PC-3 (cell line): ENCODE data around the gene SBNO2. TPM values are rescaled to one million over a fixed set of nuclear protein-coding genes. Genes with fewer than 3 reads are reported as not detected.

ENCODE experiments used
- ATAC-seq: fragments of 200-7000 bp; cut with Tn5 transposase; 2 replicates; pipeline ENCODE4 v1.9.1; 2020; ENCODE audit warnings: mild to moderate bottlenecking, moderate library complexity
- BruUV-seq: library from RNA; stranded (reverse); fragments of 400-500 nt; replicated peaks from 2 replicates; lab custom pipeline; 2021; lab: Mats Ljungman, UMichigan
- CTCF ChIA-PET: fragments of 300-600 bp; sonication (Branson Sonifier 250); formaldehyde crosslinking; loops from one replicate; lab custom pipeline; 2022; ENCODE audit warnings: antibody characterized with exemption; lab: Charles Lee
- POLR2A ChIA-PET: fragments of 300-600 bp; sonication (Branson Sonifier 250); formaldehyde crosslinking; loops from one replicate; lab custom pipeline; 2022; ENCODE audit warnings: antibody characterized with exemption; ENCODE audit not compliant: unreplicated experiment; lab: Charles Lee
- DNase-seq: peaks from one replicate; pipeline ENCODE4 v3.0.0-alpha.2; 2015
- H2AFZ ChIP-seq: fragments of 300-600 bp; sonication (generic); 2 replicates; pipeline ENCODE4 v1.6.0; 2016; ENCODE audit warnings: antibody characterized with exemption, low read length
- H3F3A ChIP-seq: fragments of 300-600 bp; sonication (generic); one replicate; pipeline ENCODE4 v1.6.0; 2017; ENCODE audit warnings: antibody characterized with exemption, low read length, control low read depth, mild to moderate bottlenecking; ENCODE audit not compliant: unreplicated experiment
- H3K27ac ChIP-seq: fragments of 300-600 bp; sonication (generic); 2 replicates; pipeline ENCODE4 v1.5.1; 2016; ENCODE audit warnings: mild to moderate bottlenecking, low read length
- H3K27me3 ChIP-seq: fragments of 300-600 bp; sonication (generic); 2 replicates; pipeline ENCODE4 v1.6.1; 2016; ENCODE audit warnings: low read length, mixed read lengths
- H3K36me3 ChIP-seq: fragments of 300-600 bp; sonication (generic); 2 replicates; pipeline ENCODE4 v1.6.1; 2016; ENCODE audit warnings: low read depth, mixed run types, low read length, mixed read lengths
- H3K4me1 ChIP-seq: fragments of 300-600 bp; sonication (generic); 2 replicates; pipeline ENCODE4 v1.5.1; 2016; ENCODE audit warnings: low read length; ENCODE audit not compliant: insufficient read depth
- H3K4me2 ChIP-seq: fragments of 300-600 bp; sonication (generic); 2 replicates; pipeline ENCODE4 v1.6.0; 2016; ENCODE audit warnings: low read length
- H3K4me3 ChIP-seq: fragments of 300-600 bp; sonication (generic); 2 replicates; pipeline ENCODE4 v1.5.1; 2016; ENCODE audit warnings: mild to moderate bottlenecking, low read length, mixed read lengths
- H3K79me2 ChIP-seq: fragments of 300-600 bp; sonication (generic); 2 replicates; pipeline ENCODE4 v1.6.1; 2017; ENCODE audit warnings: low read length, mixed read lengths
- H3K9ac ChIP-seq: fragments of 300-600 bp; sonication (generic); 2 replicates; pipeline ENCODE4 v1.6.0; 2016; ENCODE audit warnings: mild to moderate bottlenecking, low read length
- H3K9me2 ChIP-seq: fragments of 300-600 bp; sonication (generic); replicated peaks from 2 replicates; pipeline ENCODE4 v1.6.1; 2016; ENCODE audit warnings: mixed run types, low read length, mixed read lengths
- H3K9me3 ChIP-seq: fragments of 300-600 bp; sonication (generic); 2 replicates; pipeline ENCODE4 v1.6.1; 2016; ENCODE audit warnings: low read length, mixed read lengths
- H4K20me1 ChIP-seq: fragments of 300-600 bp; sonication (generic); 2 replicates; pipeline ENCODE4 v1.6.1; 2016; ENCODE audit warnings: low read length, mixed read lengths
- EZH2 ChIP-seq: fragments of 300-600 bp; sonication (generic); IDR thresholded peaks from one replicate; pipeline ENCODE4 v1.6.1; 2017; ENCODE audit warnings: antibody characterized with exemption, mild to moderate bottlenecking, low read length; ENCODE audit not compliant: unreplicated experiment
- EZH2phosphoT487 ChIP-seq: fragments of 300-600 bp; sonication (generic); IDR thresholded peaks from 2 replicates; pipeline ENCODE4 v1.6.1; 2018; ENCODE audit warnings: mild to moderate bottlenecking, antibody characterized with exemption, low read length, borderline replicate concordance
- intact Hi-C: fragments of 100-400 bp; cut with micrococcal nuclease; formaldehyde crosslinking; loops from 2 replicates; pipeline ENCODE4 v1.9.0; 2023
- total RNA-seq: library from RNA; depleted of rRNA; stranded (reverse); fragments of >200 nt; gene quantifications from 2 replicates; pipeline ENCODE4 v1.2.3, GENCODE V29; 2014
- TF ChIP-seq, protein P1 (sequence below): fragments of 300-600 bp; sonication (generic); conservative IDR thresholded peaks from 2 replicates; pipeline ENCODE4 v1.5.1; 2017; ENCODE audit warnings: antibody characterized with exemption, low read depth, mild to moderate bottlenecking, low read length

The SBNO2 gene
- total RNA-seq, 1 experiment from 2014 or later: 62.4 TPM

DNA sequence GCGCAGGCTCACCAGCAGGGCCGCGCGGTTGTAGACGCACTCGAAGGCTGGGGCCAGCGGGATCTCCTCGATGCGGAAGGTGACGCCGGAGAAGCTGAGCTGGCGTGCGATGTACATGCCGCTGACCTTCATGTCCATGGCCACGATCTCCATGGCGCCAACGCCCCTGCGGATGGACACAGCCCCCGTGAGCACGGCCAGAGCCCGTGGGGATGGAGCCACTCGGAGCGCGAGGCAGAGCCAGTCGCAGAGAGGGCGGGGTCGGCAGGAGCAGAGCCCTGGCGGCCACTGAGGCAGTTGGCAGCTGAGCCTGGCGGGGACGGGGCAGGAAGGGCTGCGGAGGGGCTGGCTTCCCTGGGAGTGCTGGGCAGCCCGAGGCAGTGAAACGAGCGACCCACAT, 55.1 kb downstream of the SBNO2 start:
- TF ChIP-seq EZH2: no peak
- no peak for TF ChIP-seq EZH2phosphoT487
- TF ChIP-seq, protein P1, sequence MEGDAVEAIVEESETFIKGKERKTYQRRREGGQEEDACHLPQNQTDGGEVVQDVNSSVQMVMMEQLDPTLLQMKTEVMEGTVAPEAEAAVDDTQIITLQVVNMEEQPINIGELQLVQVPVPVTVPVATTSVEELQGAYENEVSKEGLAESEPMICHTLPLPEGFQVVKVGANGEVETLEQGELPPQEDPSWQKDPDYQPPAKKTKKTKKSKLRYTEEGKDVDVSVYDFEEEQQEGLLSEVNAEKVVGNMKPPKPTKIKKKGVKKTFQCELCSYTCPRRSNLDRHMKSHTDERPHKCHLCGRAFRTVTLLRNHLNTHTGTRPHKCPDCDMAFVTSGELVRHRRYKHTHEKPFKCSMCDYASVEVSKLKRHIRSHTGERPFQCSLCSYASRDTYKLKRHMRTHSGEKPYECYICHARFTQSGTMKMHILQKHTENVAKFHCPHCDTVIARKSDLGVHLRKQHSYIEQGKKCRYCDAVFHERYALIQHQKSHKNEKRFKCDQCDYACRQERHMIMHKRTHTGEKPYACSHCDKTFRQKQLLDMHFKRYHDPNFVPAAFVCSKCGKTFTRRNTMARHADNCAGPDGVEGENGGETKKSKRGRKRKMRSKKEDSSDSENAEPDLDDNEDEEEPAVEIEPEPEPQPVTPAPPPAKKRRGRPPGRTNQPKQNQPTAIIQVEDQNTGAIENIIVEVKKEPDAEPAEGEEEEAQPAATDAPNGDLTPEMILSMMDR: no peak
- ChIA-PET POLR2A (no interaction called here), CTCF (no interaction called here)
- Histone ChIP-seq H4K20me1 (0 out of 2 replicates have a peak, but pooled peaks cover 3% of the 10 kb centered on the region), H3K36me3 (peaks cover 15% of the 10 kb centered on the region), H3K4me2 (no peak overlapping the region), H3K9me3 (no peaks in the 10 kb centered on the region), H3K27me3 (no peaks in the 10 kb centered on the region), H3K4me3 (no peak overlapping the region), H3K9me2 (no peaks in the 10 kb centered on the region), H3K9ac (no peak overlapping the region), H3K27ac (no peak overlapping the region), H2AFZ (no peak overlapping the region), H3K79me2 (no peaks in the 10 kb centered on the region), H3F3A (no peaks in the 10 kb centered on the region), H3K4me1 (no peaks in the 10 kb centered on the region)
- ATAC-seq: no peak
- intact Hi-C loops: no loop called here
- BruUV-seq: no TSS peak
- no peak for DNase-seq

DNA sequence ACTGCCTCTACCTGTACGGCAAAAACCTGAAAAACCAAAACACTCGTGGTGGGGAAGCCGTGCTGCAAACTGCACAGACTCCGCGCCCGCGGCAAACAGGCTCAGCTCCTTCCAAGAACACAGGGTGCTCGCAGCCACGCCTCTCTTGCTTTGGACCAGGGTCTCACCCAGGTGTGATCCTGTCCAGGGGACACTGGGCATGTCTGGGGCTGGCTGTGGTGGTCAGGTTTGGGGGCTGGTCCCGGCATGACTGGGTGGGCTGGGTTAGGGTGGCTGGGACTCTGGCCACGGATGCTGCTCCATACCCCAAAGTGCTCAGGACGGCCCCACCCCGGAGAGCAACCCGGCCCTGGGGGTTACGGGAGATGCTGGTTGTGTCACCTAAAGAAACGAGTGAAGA, 56.4 kb downstream of the SBNO2 start:
- POLR2A ChIA-PET: no interaction called here
- H3K36me3 ChIP-seq: peaks cover 13% of the 10 kb centered on the region
- CTCF ChIA-PET: no interaction called here
- H3K9me3 ChIP-seq: no peaks in the 10 kb centered on the region
- no peaks in the 10 kb centered on the region for H3K4me1 ChIP-seq
- TF ChIP-seq EZH2phosphoT487 (no peak), EZH2 (no peak)
- TF ChIP-seq, protein P1: no peak
- H3K4me3 ChIP-seq: no peak overlapping the region
- no peak overlapping the region for H3K27ac ChIP-seq
- H3K27me3 ChIP-seq: no peaks in the 10 kb centered on the region
- BruUV-seq: no TSS peak
- intact Hi-C loops: no loop called here
- H3K79me2 ChIP-seq: no peaks in the 10 kb centered on the region
- H3K4me2 ChIP-seq: no peak overlapping the region
- no peak for ATAC-seq
- H3K9ac ChIP-seq: no peak overlapping the region
- H3K9me2 ChIP-seq: no peaks in the 10 kb centered on the region
- H3F3A ChIP-seq: no peaks in the 10 kb centered on the region
- no peak overlapping the region for H2AFZ ChIP-seq
- DNase-seq: no peak
- 0 out of 2 replicates have a peak, but pooled peaks cover under 1% of the 10 kb centered on the region for H4K20me1 ChIP-seq

DNA sequence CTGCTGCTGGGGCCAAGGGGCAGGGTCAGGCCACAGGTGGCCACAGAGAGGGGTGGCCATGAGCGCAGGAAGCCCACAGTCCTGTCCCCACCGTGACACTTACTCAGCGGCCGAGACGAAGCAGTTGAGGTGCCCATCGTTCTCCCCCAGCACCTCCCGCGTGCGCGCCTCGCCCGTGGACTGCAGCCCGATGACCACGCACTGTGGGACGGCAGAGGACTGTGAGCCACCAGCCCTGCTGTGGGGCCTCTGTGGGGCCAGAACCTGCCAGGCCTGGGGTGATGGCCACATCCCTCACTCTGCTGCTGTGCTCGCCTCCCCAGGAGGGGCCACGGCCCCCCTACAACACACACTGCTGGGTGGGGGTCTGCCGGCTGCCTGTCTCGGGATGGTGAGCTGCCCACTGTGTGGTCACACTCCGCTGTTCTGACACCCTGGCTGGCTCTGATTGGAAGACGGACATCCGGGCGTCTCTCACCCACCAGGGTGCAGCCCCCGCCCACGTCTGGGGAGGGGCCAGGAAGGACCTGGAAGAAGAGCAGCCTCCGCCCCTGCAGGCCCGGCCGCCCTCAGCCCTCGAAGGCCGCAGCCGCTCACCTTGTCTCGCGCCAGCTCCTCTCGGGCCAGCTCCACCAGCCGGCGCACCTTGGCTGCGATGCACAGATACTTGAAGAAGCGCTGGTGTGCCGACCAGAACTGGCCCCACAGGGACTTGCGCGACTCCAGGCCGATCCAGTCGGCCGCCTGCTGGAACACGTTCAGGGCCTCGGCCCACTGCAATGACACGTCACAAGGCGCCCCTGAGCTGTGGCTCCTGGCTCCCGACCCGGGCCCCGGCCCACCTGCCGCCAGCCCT, 57.1 kb downstream of the SBNO2 start:
- ATAC-seq (no peak), DNase-seq (no peak)
- no TSS peak for BruUV-seq
- intact Hi-C loops: no loop called here
- TF ChIP-seq, protein P1: no peak
- TF ChIP-seq EZH2 (no peak), EZH2phosphoT487 (no peak)
- POLR2A ChIA-PET: no interaction called here
- Histone ChIP-seq H3K4me3 (no peak overlapping the region), H3K9me3 (no peaks in the 10 kb centered on the region), H3K27me3 (no peaks in the 10 kb centered on the region), H4K20me1 (no peaks in the 10 kb centered on the region), H3K36me3 (peaks cover 10% of the 10 kb centered on the region), H3K9me2 (no peaks in the 10 kb centered on the region), H3K9ac (no peak overlapping the region), H2AFZ (no peak overlapping the region), H3F3A (no peaks in the 10 kb centered on the region), H3K79me2 (no peaks in the 10 kb centered on the region), H3K27ac (no peak overlapping the region), H3K4me2 (no peak overlapping the region), H3K4me1 (no peaks in the 10 kb centered on the region)
- CTCF ChIA-PET: no interaction called here
